Mucosa of descending colon (tissue), 3 donors: ENCODE results near the gene GPX6. TPM values are rescaled to one million over a fixed set of nuclear protein-coding genes. Genes with fewer than 3 reads are reported as not detected.

ENCODE experiments used
- ATAC-seq: fragments of 200-7000 bp; cut with Tn5 transposase; one replicate; pipeline ENCODE4 v1.9.1; 2020; ENCODE audit warnings: mild to moderate bottlenecking, moderate library complexity
- DNase-seq, 3 donors: peaks; one replicate each; pipeline ENCODE4 v3.0.0-alpha.2; 2020
- H3K36me3 ChIP-seq: fragments of 200-600 bp; one replicate; pipeline ENCODE4 v1.8.0; 2021; ENCODE audit warnings: low read depth, mild to moderate bottlenecking
- H3K4me1 ChIP-seq: fragments of 200-600 bp; one replicate; pipeline ENCODE4 v1.8.0; 2021; ENCODE audit warnings: low read depth, mild to moderate bottlenecking
- H3K4me3 ChIP-seq: fragments of 200-600 bp; one replicate; pipeline ENCODE4 v1.8.0; 2021; ENCODE audit warnings: mild to moderate bottlenecking
- H3K9me3 ChIP-seq: fragments of 200-600 bp; one replicate; pipeline ENCODE4 v1.8.0; 2021; ENCODE audit warnings: mild to moderate bottlenecking
- CTCF ChIP-seq: fragments of 200-600 bp; IDR thresholded peaks from one replicate; pipeline ENCODE4 v1.8.0; 2022; ENCODE audit warnings: antibody characterized with exemption, mild to moderate bottlenecking
- intact Hi-C, 2 donors: fragments of 100-400 bp; cut with DNase I in 1 of 2; cut with micrococcal nuclease in 1 of 2; formaldehyde crosslinking; loops; one replicate each; pipeline versions ENCODE4 v1.11.0 to v1.11.1; 2022; cut with DNase I, micrococcal nuclease
- total RNA-seq, 3 donors: library from RNA; stranded (reverse); fragmentation: NEBNext Ultra II Directional in 2 of 3; extraction: Animal tissue kit (Norgen Biotek cat#: 25700) in 2 of 3; gene quantifications; one replicate each; pipeline versions ENCODE4 v1.2.1 to v1.2.4, GENCODE V29; 2021 to 2023
- donor health status: DM: no; HTN: no; CAD: no; lungs with moderate emphysema.
- donor health status: DM: no; HTN: no; CAD: no.
- donor health status: DM: no; HTN: yes; CAD: no.

Gene GPX6
- total RNA-seq, 3 donors from 2014 or later, result not detected

DNA sequence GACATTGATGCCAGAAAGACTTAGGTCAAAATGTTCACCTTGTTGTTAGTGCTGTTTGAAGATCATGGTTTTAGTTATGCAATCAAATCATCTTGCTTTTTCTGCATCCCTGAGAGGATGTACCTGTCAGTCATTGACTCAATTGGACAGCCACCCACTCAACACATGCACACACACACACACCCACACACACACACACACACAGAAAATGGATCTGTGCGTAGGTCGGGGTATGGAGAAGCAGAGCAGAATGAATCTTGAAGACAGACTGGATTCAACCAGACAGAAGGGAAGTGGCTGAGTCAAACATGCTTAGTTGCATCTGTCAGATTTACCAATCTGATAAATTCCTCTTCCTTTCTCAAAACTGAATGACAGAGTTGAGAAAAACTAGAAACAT, 53.2 kb downstream of the GPX6 start:
- DNase-seq, result no peak
- Histone ChIP-seq H3K36me3 (no peaks in the 10 kb centered on the region), H3K9me3 (no peaks in the 10 kb centered on the region), H3K4me3 (no peak overlapping the region), H3K4me1 (no peaks in the 10 kb centered on the region)
- TF ChIP-seq CTCF, result no peak
- ATAC-seq, result no peak
- intact Hi-C loops, result no loop called here

- no peak for TF ChIP-seq CTCF
- ATAC-seq, result no peak
These were observed 57.0 kb downstream of the GPX6 start for GRCh38 chr6:28458568-28458967.

More at GRCh38 chr6:28458568-28458967, 57.0 kb downstream of the GPX6 start:
- no peak overlapping the region for H3K4me3 ChIP-seq
- no peaks in the 10 kb centered on the region for H3K4me1 ChIP-seq
- no peak for DNase-seq
- H3K36me3 ChIP-seq, result no peaks in the 10 kb centered on the region
- H3K9me3 ChIP-seq, result no peaks in the 10 kb centered on the region
- intact Hi-C loops, result no loop called here

Other genes with a start within 250 kb of the GPX6 start
- 10 to 100 TPM in 1 of 3 donors, 1 to 10 TPM in 2; 8.2 to 17.7 (median 9.2) TPM for gene ZSCAN26, start 248.7 kb downstream of the GPX6 start, total RNA-seq
- gene PGBD1, start 234.2 kb downstream of the GPX6 start, total RNA-seq, result 1 to 10 TPM in 2 of 3 donors, under 1 TPM in 1; 0.75 to 6.6 (median 1.9) TPM
- 10 to 100 TPM in 1 of 3 donors, 1 to 10 TPM in 2; 6.3 to 20.5 (median 8.7) TPM for gene ZSCAN31, start 179.6 kb downstream of the GPX6 start, total RNA-seq
- 10 to 100 TPM in 1 of 3 donors, 1 to 10 TPM in 2; 5.2 to 12.8 (median 6.1) TPM for gene ZKSCAN3, start 165.8 kb downstream of the GPX6 start, total RNA-seq
- gene ZSCAN12, start 116.0 kb downstream of the GPX6 start, total RNA-seq, result 1 to 10 TPM; 4.3 to 6.9 (median 5.0) TPM
- 1 to 10 TPM in 2 of 3 donors, under 1 TPM in 1; 0.89 to 3.0 (median 2.0) TPM for gene ZSCAN23, start 72.3 kb downstream of the GPX6 start, total RNA-seq
- not detected for gene GPX5, start 10.1 kb upstream of the GPX6 start, total RNA-seq